GM23338 (cell line): Measurements from ENCODE around the gene TPMT. TPM values are rescaled to one million over a fixed set of nuclear protein-coding genes. Genes with fewer than 3 reads are reported as not detected.

Experiments
- ATAC-seq: fragments of 200-7000 bp; cut with Tn5 transposase; 3 replicates; pipeline ENCODE4 v1.9.1; 2020
- DNase-seq: peaks from one replicate; pipeline ENCODE4 v3.0.0-alpha.2; 2015; ENCODE audit warnings: low spot score
- H2AFZ ChIP-seq: fragments of 200-600 bp; sonication (generic); 2 replicates; pipeline ENCODE4 v1.8.0; 2016; ENCODE audit warnings: antibody characterized with exemption, mild to moderate bottlenecking, moderate library complexity
- H3F3A ChIP-seq: fragments of 200-600 bp; sonication (generic); replicated peaks from 2 replicates; pipeline ENCODE4 v1.8.0; 2017; ENCODE audit warnings: antibody characterized with exemption, mixed run types, low read depth
- H3K27ac ChIP-seq: fragments of 200-600 bp; sonication (generic); 2 replicates; pipeline ENCODE4 v1.6.1; 2016; ENCODE audit warnings: low read depth
- H3K27me3 ChIP-seq: fragments of 200-600 bp; sonication (generic); 2 replicates; pipeline ENCODE4 v1.8.0; 2016; ENCODE audit warnings: mild to moderate bottlenecking, mixed run types, moderate library complexity; ENCODE audit not compliant: insufficient read depth
- H3K36me3 ChIP-seq: fragments of 200-600 bp; sonication (generic); 2 replicates; pipeline ENCODE4 v1.8.0; 2016; ENCODE audit warnings: mild to moderate bottlenecking; ENCODE audit not compliant: insufficient read depth
- H3K4me1 ChIP-seq: fragments of 200-600 bp; sonication (generic); 2 replicates; pipeline ENCODE4 v1.8.0; 2016; ENCODE audit warnings: mild to moderate bottlenecking, moderate library complexity; ENCODE audit not compliant: insufficient read depth
- H3K4me2 ChIP-seq: fragments of 200-600 bp; sonication (generic); 2 replicates; pipeline ENCODE4 v1.7.1; 2017; ENCODE audit warnings: mixed run types
- H3K4me3 ChIP-seq: fragments of 200-600 bp; sonication (generic); 2 replicates; pipeline ENCODE4 v1.6.1; 2016; ENCODE audit warnings: mixed run types
- H3K79me2 ChIP-seq: fragments of 200-600 bp; sonication (generic); replicated peaks from 2 replicates; pipeline ENCODE4 v1.8.0; 2017; ENCODE audit warnings: mild to moderate bottlenecking; ENCODE audit not compliant: insufficient read depth
- H3K9me2 ChIP-seq: fragments of 200-600 bp; sonication (generic); 2 replicates; pipeline ENCODE4 v1.8.0; 2017; ENCODE audit not compliant: insufficient read depth
- H4K20me1 ChIP-seq: fragments of 200-600 bp; sonication (generic); replicated peaks from 2 replicates; pipeline ENCODE4 v1.8.0; 2017; ENCODE audit warnings: mild to moderate bottlenecking; ENCODE audit not compliant: insufficient read depth
- H3K27ac Mint-ChIP-seq: 2 replicates; pipeline ENCODE4 v1.8.0; 2020; ENCODE audit warnings: inconsistent platforms, mild to moderate bottlenecking, moderate library complexity, mixed read lengths
- H3K27me3 Mint-ChIP-seq: 3 replicates; pipeline ENCODE4 v1.8.0; 2022; ENCODE audit warnings: low read depth, mild to moderate bottlenecking, moderate library complexity, mixed read lengths, inconsistent platforms; ENCODE audit not compliant: insufficient read depth, poor library complexity
- H3K36me3 Mint-ChIP-seq: 3 replicates; pipeline ENCODE4 v1.8.0; 2021; ENCODE audit warnings: low read depth, mild to moderate bottlenecking, inconsistent platforms, moderate library complexity, mixed read lengths
- H3K4me1 Mint-ChIP-seq: 3 replicates; pipeline ENCODE4 v1.8.0; 2020; ENCODE audit warnings: mild to moderate bottlenecking, inconsistent platforms, mixed read lengths
- H3K4me3 Mint-ChIP-seq: 3 replicates; pipeline ENCODE4 v1.8.0; 2021; ENCODE audit warnings: moderate library complexity, mild to moderate bottlenecking, inconsistent platforms, mixed read lengths
- H3K9me3 Mint-ChIP-seq: 3 replicates; pipeline ENCODE4 v1.8.0; 2020; ENCODE audit warnings: moderate library complexity, mild to moderate bottlenecking, inconsistent platforms, mixed read lengths
- CREB1 ChIP-seq: fragments of 250-450 bp; sonication (Bioruptor Pico); IDR thresholded peaks from 2 replicates; pipeline ENCODE4 v1.5.0; 2020; ENCODE audit warnings: low read depth, mild to moderate bottlenecking, moderate library complexity
- CTCF ChIP-seq, 2 experiments: fragments of 200-600 bp in 1 of 2; sonication (generic) in 1 of 2; conservative IDR thresholded peaks; 2 replicates each; pipeline versions ENCODE4 v1.5.1 to v1.6.1; 2016 to 2017; ENCODE audit warnings: antibody characterized with exemption in 2 of 2, low read depth in 2 of 2, mild to moderate bottlenecking in 2 of 2, moderate library complexity in 1 of 2
- ETS1 ChIP-seq: IDR thresholded peaks from 2 replicates; pipeline ENCODE4 v1.6.1; 2016; ENCODE audit warnings: antibody characterized with exemption
- EZH2 ChIP-seq: fragments of 200-600 bp; sonication (generic); IDR thresholded peaks from one replicate; pipeline ENCODE4 v1.8.0; 2017; ENCODE audit warnings: antibody characterized with exemption, mild to moderate bottlenecking, low read depth; ENCODE audit not compliant: unreplicated experiment
- EZH2phosphoT487 ChIP-seq: fragments of 200-600 bp; sonication (generic); IDR thresholded peaks from one replicate; pipeline ENCODE4 v1.8.1; 2018; ENCODE audit warnings: antibody characterized with exemption; ENCODE audit not compliant: unreplicated experiment
- JUNB ChIP-seq: IDR thresholded peaks from one replicate; pipeline ENCODE4 v1.6.1; 2016; ENCODE audit warnings: antibody characterized with exemption; ENCODE audit not compliant: unreplicated experiment
- NANOG ChIP-seq: IDR thresholded peaks from 2 replicates; pipeline ENCODE4 v1.6.1; 2016; ENCODE audit warnings: antibody characterized with exemption, borderline replicate concordance
- POLR2AphosphoS5 ChIP-seq: IDR thresholded peaks from 2 replicates; pipeline ENCODE4 v1.6.1; 2016; ENCODE audit warnings: antibody characterized with exemption, low read depth
- REST ChIP-seq: IDR thresholded peaks from one replicate; pipeline ENCODE4 v1.6.1; 2018; ENCODE audit warnings: antibody characterized with exemption; ENCODE audit not compliant: unreplicated experiment
- STAT1 ChIP-seq: IDR thresholded peaks from one replicate; pipeline ENCODE4 v1.6.1; 2016; ENCODE audit warnings: antibody characterized with exemption; ENCODE audit not compliant: unreplicated experiment
- ZNF114 ChIP-seq: fragments of 250-450 bp; sonication (Bioruptor Pico); IDR thresholded peaks from 2 replicates; pipeline ENCODE4 v1.5.0; 2020; ENCODE audit warnings: mild to moderate bottlenecking, moderate library complexity
- ZNF331 ChIP-seq: fragments of 250-450 bp; sonication (Bioruptor Pico); IDR thresholded peaks from 2 replicates; pipeline ENCODE4 v1.5.0; 2020; ENCODE audit warnings: low read depth, mild to moderate bottlenecking, moderate library complexity
- ZNF462 ChIP-seq: fragments of 250-450 bp; sonication (Bioruptor Pico); IDR thresholded peaks from 2 replicates; pipeline ENCODE4 v1.5.0; 2020; ENCODE audit warnings: mild to moderate bottlenecking, moderate library complexity
- polyA plus RNA-seq: library from polyadenylated mRNA; unstranded; fragments of >200 nt; fragmentation: Nextera tagmentation; extraction: Ambion mirVana; gene quantifications from 2 replicates; pipeline ENCODE4 v1.2.1, GENCODE V29; 2016
- total RNA-seq: library from RNA; depleted of rRNA; stranded (reverse); fragments of >200 nt; shearing (Covaris generic); gene quantifications from 2 replicates; pipeline ENCODE4 v1.2.3, GENCODE V29; 2014

Gene TPMT
- total and polyA plus RNA-seq, 2 experiments from 2014 or later = 19.5 to 21.6 TPM

- no peak overlapping the region for H3K27ac Mint-ChIP-seq
Observed at GRCh38 chr6:18139935-18140621, 14.8 kb downstream of the TPMT start.

More at GRCh38 chr6:18139935-18140621, 14.8 kb downstream of the TPMT start:
- no peak overlapping the region for H3K4me3 Mint-ChIP-seq
- H3K36me3 ChIP-seq = peaks cover 23% of the 10 kb centered on the region
- H3K4me2 ChIP-seq = no peak overlapping the region
- H3K4me3 ChIP-seq = no peak overlapping the region
- H3K79me2 ChIP-seq = no peaks in the 10 kb centered on the region
- no peaks in the 10 kb centered on the region for H3K9me2 ChIP-seq
- no peaks in the 10 kb centered on the region for H3K9me3 Mint-ChIP-seq
- no peak for ATAC-seq
- TF ChIP-seq CREB1 (CRISPR knock-in tag) = no peak
- TF ChIP-seq ETS1 = no peak
- no peak for TF ChIP-seq STAT1
- TF ChIP-seq EZH2phosphoT487 = no peak
- TF ChIP-seq ZNF331 = no peak
- no peak for TF ChIP-seq CTCF (conservative IDR thresholded peaks at IDR 0.05; ENCODE audit: low read depth in 2 of 2)
- TF ChIP-seq ZNF114 (CRISPR knock-in tag) = no peak
- no peak for TF ChIP-seq EZH2
- no peak for TF ChIP-seq NANOG
- TF ChIP-seq JUNB = no peak
- TF ChIP-seq REST = no peak
- TF ChIP-seq ZNF462 (CRISPR knock-in tag) = no peak
- no peak for TF ChIP-seq POLR2AphosphoS5
- no peak for DNase-seq
- peaks cover 40% of the 10 kb centered on the region for H3K36me3 Mint-ChIP-seq
- no peaks in the 10 kb centered on the region for H3K27me3 Mint-ChIP-seq
- H4K20me1 ChIP-seq = no peaks in the 10 kb centered on the region
- H3K4me1 Mint-ChIP-seq = peaks cover 5% of the 10 kb centered on the region; the same call in 2 of the 3 replicates
- H3F3A ChIP-seq = no peaks in the 10 kb centered on the region
- H3K27ac ChIP-seq = no peak overlapping the region
- no peaks in the 10 kb centered on the region for H3K27me3 ChIP-seq
- no peak overlapping the region for H2AFZ ChIP-seq
- H3K4me1 ChIP-seq = no peaks in the 10 kb centered on the region
